Sigmoid colon (tissue), 7 donors: ENCODE data around the gene NTM. TPM values are rescaled to one million over a fixed set of nuclear protein-coding genes. Genes with fewer than 3 reads are reported as not detected.

Experiments used
- DNase-seq: peaks from one replicate; pipeline ENCODE4 v3.0.0-alpha.2; 2019
- H3K27ac ChIP-seq, 4 donors: fragments of 200-600 bp; sonication (generic); one replicate each; pipeline ENCODE4 v1.5.1; 2016 to 2019; ENCODE audit warnings: mild to moderate bottlenecking in 1 of 4
- H3K27me3 ChIP-seq, 3 donors: fragments of 200-600 bp; sonication (generic); one replicate each; pipeline ENCODE4 v1.5.1; 2019; ENCODE audit warnings: mild to moderate bottlenecking in 1 of 3
- H3K36me3 ChIP-seq, 4 donors: fragments of 200-600 bp; sonication (generic); one replicate each; pipeline ENCODE4 v1.5.1; 2016 to 2019
- H3K4me1 ChIP-seq, 4 donors: fragments of 200-600 bp; sonication (generic); one replicate each; pipeline ENCODE4 v1.5.1; 2017 to 2019
- H3K4me3 ChIP-seq, 4 donors: fragments of 200-600 bp; sonication (generic); one replicate each; pipeline ENCODE4 v1.5.1; 2017 to 2019; ENCODE audit warnings: mild to moderate bottlenecking in 2 of 4, moderate library complexity in 1 of 4
- H3K9me3 ChIP-seq, 4 donors: fragments of 200-600 bp in 3 of 4; sonication (generic) in 3 of 4; one replicate each; pipeline versions ENCODE4 v1.5.1 to v1.6.1; 2013 to 2019
- EP300 ChIP-seq, 4 donors: sonication (generic); formaldehyde crosslinking; IDR thresholded peaks; one replicate each; pipeline ENCODE4 v1.6.1; 2017; ENCODE audit warnings: antibody characterized with exemption in 4 of 4
- POLR2A ChIP-seq, 2 donors: fragments of 450-650 bp; IDR thresholded peaks; one replicate each; pipeline ENCODE4 v1.6.1; 2016; ENCODE audit warnings: antibody characterized with exemption in 2 of 2, mild to moderate bottlenecking in 2 of 2, moderate library complexity in 2 of 2
- POLR2AphosphoS5 ChIP-seq, 4 donors: sonication (generic); formaldehyde crosslinking; IDR thresholded peaks; one replicate each; pipeline ENCODE4 v1.6.1; 2017; ENCODE audit warnings: antibody characterized with exemption in 4 of 4
- WGBS, 2 donors: extraction: QIAGEN DNeasy Blood & Tissue Kit; methylation state at CpG; one replicate each; pipeline ENCODE4 v1.1.7; 2013; 5-methylcytosine and 5-hydroxymethylcytosine counted together
- intact Hi-C: fragments of 100-400 bp; cut with DNase I; formaldehyde crosslinking; loops from one replicate; pipeline ENCODE4 v1.15.1; 2023
- polyA plus RNA-seq, 3 donors: library from polyadenylated mRNA; stranded (reverse); fragments of 200-250 nt; gene quantifications; one replicate each; pipeline ENCODE4 v1.2.3, GENCODE V29; 2013
- total RNA-seq, 4 donors: library from RNA; depleted of rRNA; stranded (reverse); fragments of >200 nt; gene quantifications; one replicate each; pipeline ENCODE4 v1.1.0, GENCODE V29; 2016
- TF ChIP-seq, protein P1 (sequence below), 4 experiments: fragments of 450-650 bp in 3 of 4; fragments of 200-600 bp in 1 of 4; IDR thresholded peaks; one replicate each; pipeline ENCODE4 v1.5.1; 2016 to 2019; ENCODE audit warnings: antibody characterized with exemption in 4 of 4, mild to moderate bottlenecking in 3 of 4, moderate library complexity in 2 of 4
- donor health status: healthy with polysubstance abuse.
- donor health status: Bipolar disorder and iron deficiency.
- donor health status: healthy.

NTM gene
- total and polyA plus RNA-seq, 7 donors = 0.96 to 18.3 (median 6.4) TPM; not detected in 1

GRCh38 chr11:131893988-131894387 lies 523.6 kb downstream of the NTM start:
- H3K27ac ChIP-seq = no peak overlapping the region
- no peaks in the 10 kb centered on the region for H3K9me3 ChIP-seq
- no peaks in the 10 kb centered on the region for H3K27me3 ChIP-seq
- H3K36me3 ChIP-seq = no peaks in the 10 kb centered on the region
- no peak for DNase-seq
- 77 to 88% methylated on average over 5 of the region's 5 CpGs for WGBS, 2 donors
- H3K4me3 ChIP-seq = no peak overlapping the region
- TF ChIP-seq, protein P1, sequence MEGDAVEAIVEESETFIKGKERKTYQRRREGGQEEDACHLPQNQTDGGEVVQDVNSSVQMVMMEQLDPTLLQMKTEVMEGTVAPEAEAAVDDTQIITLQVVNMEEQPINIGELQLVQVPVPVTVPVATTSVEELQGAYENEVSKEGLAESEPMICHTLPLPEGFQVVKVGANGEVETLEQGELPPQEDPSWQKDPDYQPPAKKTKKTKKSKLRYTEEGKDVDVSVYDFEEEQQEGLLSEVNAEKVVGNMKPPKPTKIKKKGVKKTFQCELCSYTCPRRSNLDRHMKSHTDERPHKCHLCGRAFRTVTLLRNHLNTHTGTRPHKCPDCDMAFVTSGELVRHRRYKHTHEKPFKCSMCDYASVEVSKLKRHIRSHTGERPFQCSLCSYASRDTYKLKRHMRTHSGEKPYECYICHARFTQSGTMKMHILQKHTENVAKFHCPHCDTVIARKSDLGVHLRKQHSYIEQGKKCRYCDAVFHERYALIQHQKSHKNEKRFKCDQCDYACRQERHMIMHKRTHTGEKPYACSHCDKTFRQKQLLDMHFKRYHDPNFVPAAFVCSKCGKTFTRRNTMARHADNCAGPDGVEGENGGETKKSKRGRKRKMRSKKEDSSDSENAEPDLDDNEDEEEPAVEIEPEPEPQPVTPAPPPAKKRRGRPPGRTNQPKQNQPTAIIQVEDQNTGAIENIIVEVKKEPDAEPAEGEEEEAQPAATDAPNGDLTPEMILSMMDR (IDR thresholded peaks at IDR 0.05) = no peak
- no peak for TF ChIP-seq POLR2AphosphoS5 (IDR thresholded peaks at IDR 0.05)
- no peak for TF ChIP-seq POLR2A (IDR thresholded peaks at IDR 0.05)
- intact Hi-C loops = no loop called here
- H3K4me1 ChIP-seq = peaks cover 0 to 20% (median 16%) of the 10 kb centered on the region in 4 donors

- Histone ChIP-seq H3K36me3 (no peaks in the 10 kb centered on the region), H3K9me3 (no peaks in the 10 kb centered on the region), H3K27ac (no peak overlapping the region), H3K4me3 (no peak overlapping the region), H3K4me1 (peaks cover 0 to 11% (median 7%) of the 10 kb centered on the region in 4 donors), H3K27me3 (no peaks in the 10 kb centered on the region)
- no peak for DNase-seq
- intact Hi-C loops = no loop called here
- 60 to 73% methylated on average over 10 of the region's 10 CpGs for WGBS, 2 donors
- TF ChIP-seq, protein P1 (IDR thresholded peaks at IDR 0.05) = no peak
- TF ChIP-seq POLR2A (IDR thresholded peaks at IDR 0.05) (no peak), POLR2AphosphoS5 (IDR thresholded peaks at IDR 0.05) (no peak), EP300 (IDR thresholded peaks at IDR 0.05) (no peak)
Observed at GRCh38 chr11:131894615-131895544, 524.5 kb downstream of the NTM start.

DNA sequence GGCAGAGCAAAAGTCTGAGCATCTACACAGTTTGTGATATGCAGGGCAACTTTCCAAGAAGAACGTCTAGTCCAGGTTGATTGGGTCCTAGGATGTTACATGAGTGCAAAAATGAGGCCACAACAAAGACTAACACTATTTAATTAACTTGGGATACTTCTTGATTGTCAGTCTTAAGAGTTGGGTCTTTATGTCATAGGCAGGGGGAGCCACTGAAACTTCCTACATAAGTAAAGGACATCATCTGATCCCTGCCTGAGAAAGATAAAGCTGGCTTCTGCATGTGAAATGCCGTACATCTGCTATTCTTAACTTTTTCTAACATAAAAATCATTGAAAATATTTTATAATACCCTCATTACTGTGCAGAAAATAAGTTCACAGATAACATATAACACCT lies 525.5 kb downstream of the NTM start:
- H3K4me3 ChIP-seq = no peak overlapping the region
- 52 to 63% methylated on average over 2 of the region's 2 CpGs for WGBS, 2 donors
- H3K9me3 ChIP-seq = no peaks in the 10 kb centered on the region
- intact Hi-C loops = no loop called here
- H3K4me1 ChIP-seq = peaks cover 0 to 1% (median 0%) of the 10 kb centered on the region in 4 donors
- no peaks in the 10 kb centered on the region for H3K27me3 ChIP-seq
- no peaks in the 10 kb centered on the region for H3K36me3 ChIP-seq
- TF ChIP-seq, protein P1 (IDR thresholded peaks at IDR 0.05) = no peak
- no peak for TF ChIP-seq POLR2AphosphoS5 (IDR thresholded peaks at IDR 0.05)
- TF ChIP-seq EP300 (IDR thresholded peaks at IDR 0.05) = no peak
- TF ChIP-seq POLR2A (IDR thresholded peaks at IDR 0.05) = no peak
- no peak for DNase-seq
- no peak overlapping the region for H3K27ac ChIP-seq

DNA sequence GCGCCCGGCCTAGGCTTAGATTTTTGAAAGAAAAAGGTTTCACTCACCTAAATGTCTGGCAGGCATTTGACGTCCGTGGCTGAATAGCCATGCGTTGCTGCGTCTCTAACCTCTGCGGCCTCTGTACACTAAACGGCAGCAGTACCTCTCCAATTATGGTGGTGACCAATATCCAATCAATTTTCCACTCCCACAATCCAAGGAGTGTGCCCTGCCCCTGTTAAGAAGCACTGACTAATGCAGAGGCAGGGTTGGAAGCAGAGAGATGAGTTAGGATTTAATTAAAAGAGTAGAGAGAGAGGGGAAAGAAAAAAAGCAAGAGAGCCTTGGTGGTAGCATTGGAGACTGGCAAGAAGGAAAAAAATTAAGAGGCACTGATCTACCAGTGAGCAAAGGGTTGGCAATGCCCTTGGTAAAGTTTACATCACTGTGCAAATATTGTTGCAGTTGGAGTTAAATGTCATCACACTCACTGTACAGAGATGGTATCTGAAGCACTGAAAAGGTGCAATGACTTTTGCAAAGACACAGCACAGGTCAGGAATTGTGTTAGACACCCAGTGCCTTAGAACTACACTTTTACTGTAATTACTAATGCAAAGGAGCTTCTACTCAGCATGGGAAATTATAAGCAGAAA lies 526.7 kb downstream of the NTM start:
- H3K36me3 ChIP-seq = no peaks in the 10 kb centered on the region
- no peak overlapping the region for H3K4me3 ChIP-seq
- no peak for DNase-seq
- no peaks in the 10 kb centered on the region for H3K9me3 ChIP-seq
- no peaks in the 10 kb centered on the region for H3K27me3 ChIP-seq
- TF ChIP-seq, protein P1 (IDR thresholded peaks at IDR 0.05) = no peak
- TF ChIP-seq EP300 (IDR thresholded peaks at IDR 0.05) = no peak
- no peak for TF ChIP-seq POLR2A (IDR thresholded peaks at IDR 0.05)
- TF ChIP-seq POLR2AphosphoS5 (IDR thresholded peaks at IDR 0.05) = no peak
- no peaks in the 10 kb centered on the region for H3K4me1 ChIP-seq
- 94% methylated on average over 8 of the region's 8 CpGs for WGBS, 2 donors
- intact Hi-C loops = no loop called here
- H3K27ac ChIP-seq = peak overlapping the region in 1 of 4 donors; percentile 29
